Fibroblast of lung (primary cell): Measurements from ENCODE around the gene ZNF521. TPM values are rescaled to one million over a fixed set of nuclear protein-coding genes. Genes with fewer than 3 reads are reported as not detected.

ENCODE experiments used
- DNase-seq, 2 donors: peaks; one replicate each; pipeline versions ENCODE4 v3.0.0 to v3.0.0-alpha.2; 2010; ENCODE audit warnings: low read depth in 2 of 2
- H2AFZ ChIP-seq: 2 replicates; pipeline ENCODE4 v1.5.1; 2012; ENCODE audit warnings: low read length, control low read depth, inconsistent platforms
- H3K27ac ChIP-seq: 2 replicates; pipeline ENCODE4 v1.5.1; 2011; ENCODE audit warnings: low read length, control low read depth; ENCODE audit not compliant: insufficient read depth
- H3K27me3 ChIP-seq: 2 replicates; pipeline ENCODE4 v1.5.1; 2011; ENCODE audit warnings: mild to moderate bottlenecking, low read length; ENCODE audit not compliant: control insufficient read depth, insufficient read depth
- H3K36me3 ChIP-seq: 2 replicates; pipeline ENCODE4 v1.5.1; 2011; ENCODE audit warnings: low read length; ENCODE audit not compliant: control insufficient read depth, insufficient read depth
- H3K4me1 ChIP-seq: 2 replicates; pipeline ENCODE4 v1.5.1; 2011; ENCODE audit warnings: low read length; ENCODE audit not compliant: control insufficient read depth, insufficient read depth; ENCODE audit errors: extremely low read depth
- H3K4me2 ChIP-seq: 2 replicates; pipeline ENCODE4 v1.5.1; 2011; ENCODE audit warnings: low read length, control low read depth; ENCODE audit not compliant: insufficient read depth; ENCODE audit errors: extremely low read depth
- H3K4me3 ChIP-seq, 4 experiments: fragments of 200-600 bp in 1 of 4; sonication (generic) in 1 of 4; replicated peaks in 1 of 4; 2 replicates each; pipeline ENCODE4 v1.5.1; 2011 to 2016; ENCODE audit warnings: low read length in 4 of 4, low read depth in 3 of 4, mild to moderate bottlenecking in 3 of 4, control low read depth in 2 of 4, inconsistent platforms in 1 of 4, mixed read lengths in 1 of 4; ENCODE audit not compliant: insufficient read depth in 1 of 4; ENCODE audit errors: control extremely low read depth in 1 of 4
- H3K79me2 ChIP-seq: 2 replicates; pipeline ENCODE4 v1.5.1; 2012; ENCODE audit warnings: mild to moderate bottlenecking, low read length, inconsistent platforms; ENCODE audit not compliant: control insufficient read depth, insufficient read depth
- H3K9ac ChIP-seq: 2 replicates; pipeline ENCODE4 v1.5.1; 2011; ENCODE audit warnings: mild to moderate bottlenecking, low read length, control low read depth; ENCODE audit not compliant: insufficient read depth
- H3K9me3 ChIP-seq: 2 replicates; pipeline ENCODE4 v1.5.1; 2012; ENCODE audit warnings: low read depth, low read length; ENCODE audit not compliant: control insufficient read depth, insufficient read depth
- H4K20me1 ChIP-seq: 2 replicates; pipeline ENCODE4 v1.5.1; 2011; ENCODE audit warnings: low read length; ENCODE audit not compliant: control insufficient read depth, insufficient read depth; ENCODE audit errors: extremely low read depth
- CTCF ChIP-seq, 2 donors: IDR thresholded peaks in 1 of 2; conservative IDR thresholded peaks in 1 of 2; 1 replicate in 1 of 2; 2 replicates in 1 of 2; pipeline ENCODE4 v1.5.1; 2011 to 2012; ENCODE audit warnings: low read length in 2 of 2, control low read depth in 1 of 2, inconsistent platforms in 1 of 2, low read depth in 1 of 2, mild to moderate bottlenecking in 1 of 2
- EZH2 ChIP-seq: IDR thresholded peaks from 2 replicates; pipeline ENCODE4 v1.5.1; 2012; ENCODE audit warnings: low read length, control low read depth, mild to moderate bottlenecking; ENCODE audit errors: missing control alignments
- polyA plus RNA-seq, 2 donors: library from polyadenylated mRNA; depleted of rRNA in 1 of 2; stranded (reverse) in 1 of 2; unstranded in 1 of 2; fragments of >200 nt; gene quantifications; 2 replicates each; pipeline ENCODE4 v1.2.1, GENCODE V29; 2011 to 2012; ENCODE audit warnings: missing spikeins in 1 of 2
- total RNA-seq: library from RNA; depleted of rRNA; stranded (reverse); fragments of >200 nt; gene quantifications from 2 replicates; pipeline ENCODE4 v1.2.1, GENCODE V29; 2014

Gene ZNF521
- total and polyA plus RNA-seq, 2 donors (not counting 1 experiment from before 2014, with no cell fraction given): 25.2 to 43.6 TPM

- Histone ChIP-seq H3K27me3 (no peaks in the 10 kb centered on the region), H4K20me1 (no peaks in the 10 kb centered on the region), H3K9ac (no peak overlapping the region), H2AFZ (no peak overlapping the region), H3K79me2 (no peaks in the 10 kb centered on the region), H3K9me3 (no peaks in the 10 kb centered on the region), H3K4me3 (no peak overlapping the region), H3K4me2 (no peak overlapping the region), H3K36me3 (no peaks in the 10 kb centered on the region), H3K27ac (no peak overlapping the region), H3K4me1 (peaks cover 5% of the 10 kb centered on the region)
- DNase-seq: no peak
- TF ChIP-seq CTCF (conservative IDR thresholded peaks at IDR 0.05 in 1 of 2, IDR thresholded peaks at IDR 0.05 in 1 of 2; ENCODE audit: low read depth in 1 of 2, low read length in 2 of 2): no peak
- no peak for TF ChIP-seq EZH2
Observed at GRCh38 chr18:25126751-25127150, 225.2 kb downstream of the ZNF521 start.

DNA sequence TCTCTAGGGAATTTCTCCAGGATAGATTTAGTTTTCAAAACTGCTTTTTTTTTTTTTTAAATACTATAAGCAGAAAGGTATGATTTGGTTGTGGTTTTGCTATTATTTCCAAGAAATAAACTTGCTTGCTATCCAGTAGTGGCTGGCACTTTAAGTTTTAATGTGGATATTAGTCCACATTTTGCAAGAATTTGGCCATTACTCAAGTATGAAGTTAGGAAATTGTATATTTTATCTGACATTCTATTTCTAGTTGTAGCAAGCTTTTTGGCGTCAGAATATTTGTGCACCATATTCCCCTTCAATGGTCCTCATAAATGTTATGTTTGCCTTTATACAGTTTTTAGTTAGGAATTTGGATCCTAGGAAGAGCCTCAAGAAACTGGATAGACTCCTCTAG lies 226.3 kb downstream of the ZNF521 start:
- peak in 1 of 2 donors; percentile 87 for DNase-seq
- Histone ChIP-seq H4K20me1 (no peaks in the 10 kb centered on the region), H3K4me1 (peaks cover 5% of the 10 kb centered on the region), H3K4me3 (no peak overlapping the region), H3K9me3 (no peaks in the 10 kb centered on the region), H3K36me3 (no peaks in the 10 kb centered on the region), H2AFZ (no peak overlapping the region), H3K79me2 (no peaks in the 10 kb centered on the region), H3K4me2 (no peak overlapping the region), H3K9ac (no peak overlapping the region), H3K27me3 (no peaks in the 10 kb centered on the region), H3K27ac (no peak overlapping the region)
- TF ChIP-seq CTCF (conservative IDR thresholded peaks at IDR 0.05 in 1 of 2, IDR thresholded peaks at IDR 0.05 in 1 of 2; ENCODE audit: low read depth in 1 of 2, low read length in 2 of 2): no peak
- TF ChIP-seq EZH2: no peak

DNA sequence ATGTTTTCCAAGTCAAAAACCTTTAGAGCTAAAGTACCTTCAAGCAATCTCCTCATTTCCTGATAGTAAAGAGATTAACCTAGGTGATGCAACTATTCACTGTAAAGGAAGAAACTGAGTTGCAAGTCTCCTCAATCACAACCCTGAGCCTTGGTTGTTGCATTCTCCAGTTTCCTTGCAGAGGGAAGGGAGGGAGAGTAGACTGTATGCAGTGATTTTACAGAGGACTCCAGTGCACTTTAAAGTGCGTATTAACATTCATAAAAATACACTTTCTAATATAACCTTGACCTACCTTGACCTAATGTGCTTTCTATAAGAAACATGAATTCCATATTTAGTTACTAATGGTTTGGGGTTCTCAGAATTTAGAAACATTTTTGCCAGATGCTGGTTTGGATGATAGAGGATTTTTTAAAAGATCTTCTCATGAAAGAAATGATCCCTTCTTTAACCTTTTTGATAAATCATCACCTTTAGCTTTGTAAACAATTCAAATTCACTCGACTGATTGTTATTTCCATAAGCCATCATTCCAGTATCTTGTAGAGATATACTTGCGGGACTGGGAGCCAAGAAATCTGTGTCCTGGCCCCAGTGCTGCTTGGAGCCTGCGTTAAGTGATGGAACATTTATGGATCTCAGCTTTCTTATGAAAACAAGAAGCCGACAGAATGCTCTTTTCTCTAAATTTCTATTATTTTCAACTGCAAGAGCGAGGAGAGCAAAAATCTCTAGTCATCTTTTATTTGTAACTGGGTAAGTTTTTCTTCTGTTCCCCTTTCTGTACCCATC lies 228.3 kb downstream of the ZNF521 start:
- TF ChIP-seq CTCF (conservative IDR thresholded peaks at IDR 0.05 in 1 of 2, IDR thresholded peaks at IDR 0.05 in 1 of 2; ENCODE audit: low read depth in 1 of 2, low read length in 2 of 2) (no peak), EZH2 (no peak)
- DNase-seq: peak in 1 of 2 donors; percentile 47
- no peaks in the 10 kb centered on the region for H3K9me3 ChIP-seq
- H3K4me3 ChIP-seq: no peak overlapping the region
- H3K79me2 ChIP-seq: no peaks in the 10 kb centered on the region
- no peak overlapping the region for H2AFZ ChIP-seq
- no peaks in the 10 kb centered on the region for H4K20me1 ChIP-seq
- H3K4me1 ChIP-seq: peaks cover 5% of the 10 kb centered on the region
- no peak overlapping the region for H3K4me2 ChIP-seq
- H3K27ac ChIP-seq: no peak overlapping the region
- no peaks in the 10 kb centered on the region for H3K36me3 ChIP-seq
- H3K27me3 ChIP-seq: no peaks in the 10 kb centered on the region
- H3K9ac ChIP-seq: no peak overlapping the region
